ENCODE data around the gene ABCF2.
A peak's percentile ranks its signal among the peaks of the same experiment; 100 is the strongest.

Gene ABCF2

GRCh38 chr7:151252561-151252835, 25.5 kb upstream of the ABCF2 start:
- DNase-seq = no peak

GRCh38 chr7:151251689-151252560, 24.9 kb upstream of the ABCF2 start:
- no peak for DNase-seq

- no peak for DNase-seq
Measured at GRCh38 chr7:151251328-151251688, 24.3 kb upstream of the ABCF2 start.

GRCh38 chr7:151250181-151251132, 23.5 kb upstream of the ABCF2 start:
- DNase-seq = no peak

- no peak for DNase-seq
Measured at GRCh38 chr7:151249732-151250072, 22.7 kb upstream of the ABCF2 start.

GRCh38 chr7:151249034-151249731, 22.2 kb upstream of the ABCF2 start:
- DNase-seq = peak; percentile 63

- DNase-seq = no peak
Measured at GRCh38 chr7:151248346-151249033, 21.5 kb upstream of the ABCF2 start, which contains the start of gene SMARCD3. Gene SMARCD3 (minus strand): TSS chr7:151248694. CDS start chr7:151248562, 132 bp downstream.

GRCh38 chr7:151247611-151248345, 20.8 kb upstream of the ABCF2 start:
- no peak for DNase-seq

- no peak for DNase-seq
Measured at GRCh38 chr7:151246851-151247580, 20.0 kb upstream of the ABCF2 start.

GRCh38 chr7:151246102-151246850, 19.3 kb upstream of the ABCF2 start:
- DNase-seq = no peak

GRCh38 chr7:151245360-151246101, 18.5 kb upstream of the ABCF2 start:
- peak; percentile 20 for DNase-seq

- no peak for DNase-seq
Measured at GRCh38 chr7:151244841-151245346, 17.9 kb upstream of the ABCF2 start.

GRCh38 chr7:151244196-151244840, 17.3 kb upstream of the ABCF2 start:
- DNase-seq = peak; percentile 51

GRCh38 chr7:151243408-151244195, 16.6 kb upstream of the ABCF2 start:
- DNase-seq = peak; percentile 25

- no peak for DNase-seq
Measured at GRCh38 chr7:151243045-151243349, 16.0 kb upstream of the ABCF2 start.

GRCh38 chr7:151242159-151243044, 15.4 kb upstream of the ABCF2 start:
- DNase-seq = no peak

- no peak for DNase-seq
Measured at GRCh38 chr7:151241755-151242096, 14.7 kb upstream of the ABCF2 start.

Data from inflammatory macrophage treated with lipopolysaccharide for 4 hours (primary cell).